Fibroblast of villous mesenchyme (primary cell): ENCODE measurements around the gene GALNT7. TPM values are rescaled to one million over a fixed set of nuclear protein-coding genes. Genes with fewer than 3 reads are reported as not detected.
"Not testable (repeated sequence)": the region's sequence is repeated elsewhere in the genome, so short reads cannot be mapped to it uniquely, and the experiment has no call there.

ENCODE experiments used
- DNase-seq: peaks from one replicate; pipeline ENCODE4 v3.0.0-alpha.2; 2010; ENCODE audit warnings: low read depth
- H3K4me3 ChIP-seq: 2 replicates; pipeline ENCODE4 v1.5.1; 2011; ENCODE audit warnings: low read depth, mild to moderate bottlenecking, low read length
- CTCF ChIP-seq: IDR thresholded peaks from 2 replicates; pipeline ENCODE4 v1.5.1; 2012; ENCODE audit warnings: low read depth, mild to moderate bottlenecking, low read length; ENCODE audit not compliant: insufficient read depth
- total RNA-seq: library from RNA; depleted of rRNA; stranded (reverse); fragments of >200 nt; gene quantifications from 2 replicates; pipeline ENCODE4 v1.2.3, GENCODE V29; 2012

GALNT7 gene
- total RNA-seq, 1 donor: 23.3 TPM

DNA sequence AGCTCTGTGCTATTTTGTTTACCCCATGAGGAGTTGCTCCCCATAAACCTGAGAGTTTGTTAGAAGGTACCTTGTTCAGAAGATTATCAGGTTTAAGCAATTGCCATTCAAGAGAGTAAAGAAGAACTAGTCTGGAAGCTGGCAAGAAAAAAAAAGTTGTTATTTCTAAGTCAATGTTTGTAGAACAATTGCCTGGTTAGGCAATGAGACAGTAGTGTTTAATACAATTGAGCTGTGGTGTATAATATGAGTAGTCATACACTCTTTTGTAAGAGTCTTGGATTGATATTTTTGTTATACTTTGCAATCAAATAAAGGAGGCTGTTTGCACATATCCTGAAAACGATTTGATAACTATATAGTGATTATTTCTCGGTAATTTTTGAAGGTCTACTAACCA lies 44.7 kb downstream of the GALNT7 start:
- no peak for TF ChIP-seq CTCF
- no peak for DNase-seq
- no peak overlapping the region for H3K4me3 ChIP-seq

DNA sequence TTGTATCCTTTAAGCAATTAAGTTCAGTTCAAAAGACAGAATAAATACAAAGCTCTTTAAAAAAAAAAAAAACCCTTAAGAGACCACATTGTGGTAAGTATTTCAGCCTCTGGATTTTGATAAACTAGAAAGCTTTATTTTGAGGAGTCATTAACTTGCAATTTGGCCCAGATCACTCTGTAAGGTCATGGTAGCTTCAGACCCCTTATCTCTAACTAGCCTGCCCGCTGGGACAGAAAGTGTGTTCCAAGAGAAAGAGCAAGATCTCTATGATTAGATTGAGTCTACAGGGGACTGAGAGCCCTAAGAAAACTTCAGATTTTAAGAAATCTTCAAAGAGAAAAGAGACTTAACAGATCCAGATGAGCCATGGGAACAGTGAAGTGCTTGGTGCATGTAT lies 45.6 kb downstream of the GALNT7 start:
- H3K4me3 ChIP-seq: no peak overlapping the region
- TF ChIP-seq CTCF: no peak
- DNase-seq: no peak

GRCh38 chr4:173214661-173215060 lies 46.0 kb downstream of the GALNT7 start:
- DNase-seq: peak; percentile 13
- TF ChIP-seq CTCF: no peak
- no peak overlapping the region for H3K4me3 ChIP-seq

GRCh38 chr4:173217075-173217474 lies 48.5 kb downstream of the GALNT7 start:
- DNase-seq: no peak

GRCh38 chr4:173217727-173218126 lies 49.1 kb downstream of the GALNT7 start:
- DNase-seq: peak; percentile 11

More at GRCh38 chr4:173217075-173217474, 48.5 kb downstream of the GALNT7 start:
- TF ChIP-seq CTCF: no peak
- H3K4me3 ChIP-seq: no peak overlapping the region

GRCh38 chr4:173218411-173219125 lies 50.0 kb downstream of the GALNT7 start:
- no peak for TF ChIP-seq CTCF
- no peak for DNase-seq
- no peak overlapping the region for H3K4me3 ChIP-seq

More at GRCh38 chr4:173217727-173218126, 49.1 kb downstream of the GALNT7 start:
- no peak for TF ChIP-seq CTCF
- no peak overlapping the region for H3K4me3 ChIP-seq

GRCh38 chr4:173219126-173219437 lies 50.5 kb downstream of the GALNT7 start:
- H3K4me3 ChIP-seq, DNase-seq: not testable (repeated sequence)
